Gastroesophageal sphincter (tissue), 4 donors: ENCODE results near the gene TSTD2. TPM values are rescaled to one million over a fixed set of nuclear protein-coding genes. Genes with fewer than 3 reads are reported as not detected.
"Not testable (repeated sequence)": the region's sequence is repeated elsewhere in the genome, so short reads cannot be mapped to it uniquely, and the experiment has no call there.

Experiments used
- ATAC-seq: fragments of 150-250 bp; one replicate; pipeline ENCODE4 v1.9.1; 2016; ENCODE audit warnings: mild to moderate bottlenecking, moderate library complexity
- H3K27ac ChIP-seq, 4 donors: fragments of 200-600 bp; sonication (generic) in 3 of 4; 1 replicate in 3 of 4; 2 replicates in 1 of 4; pipeline ENCODE4 v1.5.1; 2016 to 2019
- H3K27me3 ChIP-seq: fragments of 200-600 bp; sonication (generic); one replicate; pipeline ENCODE4 v1.5.1; 2019
- H3K36me3 ChIP-seq, 2 donors: fragments of 200-600 bp; sonication (generic); one replicate each; pipeline ENCODE4 v1.5.1; 2019; ENCODE audit warnings: control low read depth in 1 of 2
- H3K4me1 ChIP-seq, 3 donors: fragments of 200-600 bp; sonication (generic); 1 replicate in 2 of 3; 2 replicates in 1 of 3; pipeline ENCODE4 v1.5.1; 2016 to 2019; ENCODE audit warnings: control low read depth in 2 of 3
- H3K4me3 ChIP-seq, 2 donors: fragments of 200-600 bp; sonication (generic); one replicate each; pipeline ENCODE4 v1.5.1; 2019; ENCODE audit warnings: mild to moderate bottlenecking in 1 of 2, moderate library complexity in 1 of 2
- H3K9me3 ChIP-seq, 3 donors: fragments of 200-600 bp; sonication (generic); one replicate each; pipeline ENCODE4 v1.5.1; 2017 to 2019; ENCODE audit warnings: control low read depth in 2 of 3
- EP300 ChIP-seq: sonication (generic); formaldehyde crosslinking; IDR thresholded peaks from one replicate; pipeline ENCODE4 v1.6.1; 2017; ENCODE audit warnings: antibody characterized with exemption, mild to moderate bottlenecking
- POLR2A ChIP-seq, 2 donors: fragments of 450-650 bp; IDR thresholded peaks; one replicate each; pipeline ENCODE4 v1.6.1; 2017; ENCODE audit warnings: antibody characterized with exemption in 2 of 2, mild to moderate bottlenecking in 2 of 2, moderate library complexity in 1 of 2
- POLR2AphosphoS5 ChIP-seq: sonication (generic); formaldehyde crosslinking; IDR thresholded peaks from one replicate; pipeline ENCODE4 v1.6.1; 2017; ENCODE audit warnings: antibody characterized with exemption
- WGBS, 2 donors: methylation state at CpG; one replicate each; pipeline ENCODE4 v1.1.5; 2018; ENCODE audit warnings: low coverage in 1 of 2; 5-methylcytosine and 5-hydroxymethylcytosine counted together
- total RNA-seq, 4 donors: library from RNA; depleted of rRNA; stranded (reverse); fragments of >200 nt; gene quantifications; one replicate each; pipeline ENCODE4 v1.1.0, GENCODE V29; 2016
- TF ChIP-seq, protein P1 (sequence below), 4 experiments: fragments of 200-600 bp in 2 of 4; fragments of 450-650 bp in 2 of 4; sonication (generic) in 1 of 4; IDR thresholded peaks; one replicate each; pipeline ENCODE4 v1.5.1; 2017 to 2019; ENCODE audit warnings: antibody characterized with exemption in 4 of 4, mild to moderate bottlenecking in 2 of 4, moderate library complexity in 2 of 4

TSTD2 gene
- total RNA-seq, 4 donors from 2014 or later: 20.0 to 33.8 (median 30.8) TPM

DNA sequence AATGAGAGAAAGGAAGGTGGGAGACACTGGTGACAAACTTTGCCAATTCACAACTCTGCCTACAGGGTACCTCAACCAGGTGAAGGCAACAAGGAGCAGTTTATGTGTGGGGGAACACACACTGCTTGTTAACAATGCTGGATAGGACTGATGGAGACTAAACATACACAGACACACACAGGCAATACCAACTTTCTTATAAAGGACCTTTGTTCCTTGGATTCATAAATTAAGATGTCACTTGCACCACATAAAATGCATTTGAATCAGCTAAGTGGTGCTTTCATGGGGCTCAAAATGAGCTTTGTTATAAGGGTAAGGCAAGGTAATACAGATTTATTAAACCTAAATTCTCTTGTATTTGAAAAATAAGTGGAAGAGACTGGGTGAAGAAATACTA is 4.0 kb downstream of the TSTD2 start:
- H3K9me3 ChIP-seq: no peaks in the 10 kb centered on the region
- H3K4me3 ChIP-seq: no peak overlapping the region
- peaks cover 8 to 48% (median 26%) of the 10 kb centered on the region in 3 donors for H3K4me1 ChIP-seq
- ATAC-seq: no peak
- H3K27ac ChIP-seq: no peak overlapping the region
- H3K36me3 ChIP-seq: peaks cover 0 to 18% of the 10 kb centered on the region in 2 donors
- H3K27me3 ChIP-seq: no peaks in the 10 kb centered on the region
- TF ChIP-seq EP300: no peak
- TF ChIP-seq, protein P1, sequence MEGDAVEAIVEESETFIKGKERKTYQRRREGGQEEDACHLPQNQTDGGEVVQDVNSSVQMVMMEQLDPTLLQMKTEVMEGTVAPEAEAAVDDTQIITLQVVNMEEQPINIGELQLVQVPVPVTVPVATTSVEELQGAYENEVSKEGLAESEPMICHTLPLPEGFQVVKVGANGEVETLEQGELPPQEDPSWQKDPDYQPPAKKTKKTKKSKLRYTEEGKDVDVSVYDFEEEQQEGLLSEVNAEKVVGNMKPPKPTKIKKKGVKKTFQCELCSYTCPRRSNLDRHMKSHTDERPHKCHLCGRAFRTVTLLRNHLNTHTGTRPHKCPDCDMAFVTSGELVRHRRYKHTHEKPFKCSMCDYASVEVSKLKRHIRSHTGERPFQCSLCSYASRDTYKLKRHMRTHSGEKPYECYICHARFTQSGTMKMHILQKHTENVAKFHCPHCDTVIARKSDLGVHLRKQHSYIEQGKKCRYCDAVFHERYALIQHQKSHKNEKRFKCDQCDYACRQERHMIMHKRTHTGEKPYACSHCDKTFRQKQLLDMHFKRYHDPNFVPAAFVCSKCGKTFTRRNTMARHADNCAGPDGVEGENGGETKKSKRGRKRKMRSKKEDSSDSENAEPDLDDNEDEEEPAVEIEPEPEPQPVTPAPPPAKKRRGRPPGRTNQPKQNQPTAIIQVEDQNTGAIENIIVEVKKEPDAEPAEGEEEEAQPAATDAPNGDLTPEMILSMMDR (IDR thresholded peaks at IDR 0.05): no peak
- no peak for TF ChIP-seq POLR2A (IDR thresholded peaks at IDR 0.05)
- TF ChIP-seq POLR2AphosphoS5: no peak

DNA sequence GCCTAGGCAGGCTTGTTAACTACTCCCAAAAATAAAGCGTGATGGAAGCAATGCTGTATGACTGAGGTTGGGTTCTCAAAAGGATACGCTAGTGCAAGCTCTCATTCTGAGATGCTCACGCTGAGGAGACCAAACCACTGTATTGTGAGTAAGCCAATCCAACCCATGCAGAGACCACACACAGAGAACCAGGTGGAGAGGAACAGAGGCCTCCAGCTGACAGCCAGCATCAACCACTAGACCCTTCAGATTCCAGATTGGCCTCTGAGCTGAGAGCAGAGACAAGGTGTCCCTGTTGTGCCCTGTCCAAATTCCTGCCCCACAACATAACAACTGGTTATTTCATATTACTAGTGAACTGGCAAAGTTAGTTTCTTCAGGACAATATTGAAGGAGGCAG is 4.5 kb downstream of the TSTD2 start:
- 93% methylated on average over 2 of the region's 3 CpGs; no CpG with 5 or more reads in 1 of the 2 donors for WGBS, 2 donors
- H3K4me1 ChIP-seq: peaks cover 8 to 46% (median 26%) of the 10 kb centered on the region in 3 donors
- H3K27ac ChIP-seq: no peak overlapping the region
- no peaks in the 10 kb centered on the region for H3K27me3 ChIP-seq
- no peak for ATAC-seq
- H3K36me3 ChIP-seq: peaks cover 0 to 23% of the 10 kb centered on the region in 2 donors
- TF ChIP-seq EP300: no peak
- no peak for TF ChIP-seq POLR2A (IDR thresholded peaks at IDR 0.05)
- TF ChIP-seq POLR2AphosphoS5: no peak
- TF ChIP-seq, protein P1 (IDR thresholded peaks at IDR 0.05): no peak
- no peaks in the 10 kb centered on the region for H3K9me3 ChIP-seq
- H3K4me3 ChIP-seq: no peak overlapping the region

GRCh38 chr9:97627624-97628023 is 5.5 kb downstream of the TSTD2 start:
- ATAC-seq: no peak
- Histone ChIP-seq H3K27me3 (no peaks in the 10 kb centered on the region), H3K4me1 (peaks cover 8 to 46% (median 26%) of the 10 kb centered on the region in 3 donors), H3K27ac (peak overlapping the region; percentile 5 to 58 (median 39)), H3K9me3 (no peaks in the 10 kb centered on the region), H3K36me3 (peaks cover 0 to 33% of the 10 kb centered on the region in 2 donors), H3K4me3 (no peak overlapping the region)
- no peak for TF ChIP-seq POLR2A (IDR thresholded peaks at IDR 0.05)
- TF ChIP-seq EP300: no peak
- no peak for TF ChIP-seq POLR2AphosphoS5
- TF ChIP-seq, protein P1 (IDR thresholded peaks at IDR 0.05): no peak
- 33 to 47% methylated on average over 5 of the region's 5 CpGs for WGBS, 2 donors

DNA sequence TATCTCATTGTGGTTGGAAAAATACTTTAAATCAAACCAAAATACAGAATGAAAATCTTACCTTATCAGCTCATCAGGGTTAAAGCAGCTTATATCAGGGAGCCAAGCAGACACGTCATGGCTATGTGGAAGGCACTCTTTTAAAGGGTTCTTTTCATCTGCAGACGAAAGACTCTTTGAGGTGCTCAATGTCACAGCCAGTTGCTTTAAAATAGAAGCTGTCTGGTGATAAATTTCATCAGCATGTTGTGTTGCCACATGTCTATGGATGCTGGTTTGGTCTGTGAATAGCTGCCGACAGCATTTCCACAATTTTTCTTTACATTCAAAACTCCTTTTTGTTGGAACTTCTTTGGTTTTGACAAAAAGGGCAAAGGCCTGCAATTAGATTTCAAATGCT is 7.5 kb downstream of the TSTD2 start:
- TF ChIP-seq EP300 (no peak), POLR2A (IDR thresholded peaks at IDR 0.05) (no peak), POLR2AphosphoS5 (no peak)
- TF ChIP-seq, protein P1 (IDR thresholded peaks at IDR 0.05): no peak
- H3K36me3 ChIP-seq: peaks cover 0 to 52% of the 10 kb centered on the region in 2 donors
- 65 to 80% methylated on average over 1 to 3 of the region's 3 CpGs for WGBS, 2 donors
- no peak overlapping the region for H3K4me3 ChIP-seq
- no peak overlapping the region for H3K27ac ChIP-seq
- H3K4me1 ChIP-seq: peaks cover 3 to 29% (median 18%) of the 10 kb centered on the region in 3 donors
- ATAC-seq: no peak
- no peaks in the 10 kb centered on the region for H3K27me3 ChIP-seq
- H3K9me3 ChIP-seq: no peaks in the 10 kb centered on the region

GRCh38 chr9:97623946-97624345 is 9.2 kb downstream of the TSTD2 start:
- 100% methylated on average over 1 of the region's 1 CpG for WGBS, 2 donors
- ATAC-seq: no peak

DNA sequence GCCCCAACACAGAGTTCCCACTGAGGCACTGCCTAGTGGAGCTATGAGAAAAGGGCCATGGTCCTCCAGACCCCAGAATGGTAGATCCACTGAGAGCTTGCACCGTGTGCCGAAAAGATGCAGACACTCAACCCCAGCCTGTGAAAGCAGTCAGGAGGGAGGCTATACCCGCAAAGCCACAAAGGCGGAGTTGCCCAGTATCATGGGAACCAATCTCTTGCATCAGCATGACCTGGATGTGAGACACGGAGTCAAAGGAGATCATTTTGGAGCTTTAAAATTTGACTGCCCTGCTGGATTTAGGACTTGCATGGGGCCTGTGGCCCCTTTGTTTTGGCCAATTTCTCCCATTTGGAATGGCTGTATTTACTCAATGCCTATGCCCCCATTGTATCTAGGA is 10.7 kb downstream of the TSTD2 start:
- not testable (repeated sequence) for H3K27ac ChIP-seq, ATAC-seq, H3K4me3 ChIP-seq, H3K27me3 ChIP-seq, H3K9me3 ChIP-seq, H3K4me1 ChIP-seq
- H3K36me3 ChIP-seq: peaks cover 0 to 73% of the 10 kb centered on the region in 2 donors
- 90% methylated on average over 2 to 5 of the region's 5 CpGs for WGBS, 2 donors

More at GRCh38 chr9:97623946-97624345, 9.2 kb downstream of the TSTD2 start:
- H3K27me3 ChIP-seq: no peaks in the 10 kb centered on the region
- TF ChIP-seq, protein P1 (IDR thresholded peaks at IDR 0.05): no peak
- TF ChIP-seq POLR2AphosphoS5 (no peak), POLR2A (IDR thresholded peaks at IDR 0.05) (no peak)
- peaks cover 3 to 21% (median 17%) of the 10 kb centered on the region in 3 donors for H3K4me1 ChIP-seq
- H3K4me3 ChIP-seq: no peak overlapping the region
- no peaks in the 10 kb centered on the region for H3K9me3 ChIP-seq
- H3K27ac ChIP-seq: no peak overlapping the region
- peaks cover 0 to 66% of the 10 kb centered on the region in 2 donors for H3K36me3 ChIP-seq

GRCh38 chr9:97620063-97620462 is 13.1 kb downstream of the TSTD2 start:
- ATAC-seq, H3K27ac ChIP-seq: not testable (repeated sequence)
- peaks cover 0 to 83% of the 10 kb centered on the region in 2 donors for H3K36me3 ChIP-seq

More at GRCh38 chr9:97620063-97620462, 13.1 kb downstream of the TSTD2 start:
- not testable (repeated sequence) for H3K27me3 ChIP-seq, H3K4me3 ChIP-seq, H3K9me3 ChIP-seq
- H3K4me1 ChIP-seq: peaks cover 0 to 10% (median 3%) of the 10 kb centered on the region in 3 donors
- WGBS, 2 donors: 89 to 96% methylated on average over 2 of the region's 2 CpGs
